Upper lobe of left lung (tissue), 4 donors: Measurements from ENCODE around the gene EFNB2.

Experiments
- CTCF ChIP-seq, 6 experiments: fragments of 450-650 bp in 4 of 6; fragments of 200-600 bp in 2 of 6; sonication (generic) in 2 of 6; IDR thresholded peaks; one replicate each; pipeline ENCODE4 v1.5.1; 2016 to 2019; ENCODE audit warnings: antibody characterized with exemption in 6 of 6
- POLR2A ChIP-seq, 4 donors: fragments of 450-650 bp; IDR thresholded peaks; one replicate each; pipeline ENCODE4 v1.5.1; 2016 to 2017; ENCODE audit warnings: antibody characterized with exemption in 4 of 4, mild to moderate bottlenecking in 2 of 4
- POLR2AphosphoS5 ChIP-seq, 2 donors: sonication (generic); formaldehyde crosslinking; IDR thresholded peaks; one replicate each; pipeline ENCODE4 v1.5.1; 2017; ENCODE audit warnings: antibody characterized with exemption in 2 of 2

- TF ChIP-seq CTCF (IDR thresholded peaks at IDR 0.05) (no peak), POLR2AphosphoS5 (IDR thresholded peaks at IDR 0.05) (no peak), POLR2A (IDR thresholded peaks at IDR 0.05) (no peak)
Measured at GRCh38 chr13:106541826-106542225, 6.4 kb upstream of the EFNB2 start.
